SKM-1 treated with dmso at 0.1 percent for 144 hours (cell line): ENCODE measurements around the gene LRCH4.

Experiments used
- DNase-seq: peaks from one replicate; lab custom pipeline; 2025; ENCODE audit not compliant: unreplicated experiment; lab: John Stamatoyannopoulos, UW

Gene LRCH4, protein sequence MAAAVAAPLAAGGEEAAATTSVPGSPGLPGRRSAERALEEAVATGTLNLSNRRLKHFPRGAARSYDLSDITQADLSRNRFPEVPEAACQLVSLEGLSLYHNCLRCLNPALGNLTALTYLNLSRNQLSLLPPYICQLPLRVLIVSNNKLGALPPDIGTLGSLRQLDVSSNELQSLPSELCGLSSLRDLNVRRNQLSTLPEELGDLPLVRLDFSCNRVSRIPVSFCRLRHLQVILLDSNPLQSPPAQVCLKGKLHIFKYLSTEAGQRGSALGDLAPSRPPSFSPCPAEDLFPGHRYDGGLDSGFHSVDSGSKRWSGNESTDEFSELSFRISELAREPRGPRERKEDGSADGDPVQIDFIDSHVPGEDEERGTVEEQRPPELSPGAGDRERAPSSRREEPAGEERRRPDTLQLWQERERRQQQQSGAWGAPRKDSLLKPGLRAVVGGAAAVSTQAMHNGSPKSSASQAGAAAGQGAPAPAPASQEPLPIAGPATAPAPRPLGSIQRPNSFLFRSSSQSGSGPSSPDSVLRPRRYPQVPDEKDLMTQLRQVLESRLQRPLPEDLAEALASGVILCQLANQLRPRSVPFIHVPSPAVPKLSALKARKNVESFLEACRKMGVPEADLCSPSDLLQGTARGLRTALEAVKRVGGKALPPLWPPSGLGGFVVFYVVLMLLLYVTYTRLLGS

DNA sequence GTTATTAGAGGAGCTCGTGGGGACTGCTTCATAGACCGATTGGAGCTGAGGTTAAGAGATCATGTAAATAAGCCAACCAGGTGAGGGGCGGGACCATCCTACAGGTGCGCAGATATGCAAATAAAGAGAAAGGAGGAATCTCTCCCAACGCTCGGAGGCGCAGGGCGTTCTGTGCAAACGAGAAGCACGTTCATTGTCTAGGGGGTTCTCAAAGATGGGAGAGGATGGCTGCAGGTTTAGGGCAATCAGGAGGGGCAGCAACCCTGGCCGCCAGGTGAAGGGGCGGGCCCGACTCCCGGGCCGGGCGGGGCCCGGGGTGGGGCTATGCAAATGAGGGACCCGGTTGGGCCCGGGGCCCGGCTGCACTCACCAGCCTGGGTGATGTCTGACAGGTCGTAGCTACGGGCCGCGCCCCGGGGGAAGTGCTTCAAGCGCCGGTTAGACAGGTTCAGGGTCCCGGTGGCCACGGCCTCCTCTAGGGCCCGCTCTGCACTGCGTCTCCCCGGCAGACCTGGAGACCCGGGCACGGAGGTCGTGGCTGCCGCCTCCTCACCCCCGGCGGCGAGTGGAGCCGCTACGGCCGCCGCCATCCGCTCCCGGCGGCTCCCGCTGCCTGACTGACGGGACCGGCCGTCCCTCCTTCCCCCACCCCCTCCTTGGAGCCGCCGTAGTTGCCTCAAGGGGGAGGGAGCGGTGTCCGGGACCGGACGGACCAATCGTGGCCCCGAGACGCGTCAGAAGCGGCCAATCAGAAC lies at the start of gene LRCH4:
LRCH4 (minus strand) TSS at position 619 of the 755 bp plus-strand sequence; CDS start at position 590, 29 bp downstream.
- DNase-seq, result peak; percentile 10

DNA sequence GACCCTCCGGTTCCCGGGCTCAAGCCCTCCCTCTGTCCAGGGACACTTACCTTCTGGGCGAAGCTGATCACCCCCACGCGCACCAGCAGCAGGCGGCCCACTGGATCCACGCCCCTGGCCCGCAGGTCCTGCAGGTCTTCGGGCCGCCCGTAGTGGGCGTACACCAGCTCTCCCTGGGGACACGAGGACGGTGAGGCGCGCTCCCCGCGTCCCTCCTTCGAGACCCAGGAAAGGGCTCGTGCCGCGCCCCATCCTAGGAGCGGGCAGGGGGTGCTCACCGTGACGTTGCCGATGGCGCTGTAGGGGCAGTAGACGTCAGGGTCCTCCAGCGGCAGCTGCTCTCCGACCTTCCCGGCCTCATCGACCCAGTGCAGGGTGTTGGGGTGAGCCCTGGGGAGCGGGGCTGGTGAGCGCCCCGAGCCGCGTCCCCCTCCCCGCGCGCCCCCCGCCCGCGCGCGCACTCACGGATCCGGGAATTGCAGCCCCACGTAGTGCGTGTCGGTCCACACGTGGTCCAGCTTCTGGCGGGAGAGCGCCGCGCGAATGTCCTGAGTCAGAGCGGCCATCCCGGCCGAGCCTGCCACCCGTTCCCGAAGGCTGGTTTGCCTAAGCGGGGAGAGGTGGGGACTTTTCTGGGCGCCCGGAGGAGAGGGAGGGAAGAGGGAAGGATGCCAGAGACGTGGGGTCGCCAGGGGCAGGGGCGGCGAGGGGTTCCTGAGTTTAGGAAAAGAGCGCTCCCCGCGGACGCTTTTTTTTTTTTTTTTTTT lies 47.2 kb upstream of the LRCH4 start:
- DNase-seq, result peak; percentile 40

DNA sequence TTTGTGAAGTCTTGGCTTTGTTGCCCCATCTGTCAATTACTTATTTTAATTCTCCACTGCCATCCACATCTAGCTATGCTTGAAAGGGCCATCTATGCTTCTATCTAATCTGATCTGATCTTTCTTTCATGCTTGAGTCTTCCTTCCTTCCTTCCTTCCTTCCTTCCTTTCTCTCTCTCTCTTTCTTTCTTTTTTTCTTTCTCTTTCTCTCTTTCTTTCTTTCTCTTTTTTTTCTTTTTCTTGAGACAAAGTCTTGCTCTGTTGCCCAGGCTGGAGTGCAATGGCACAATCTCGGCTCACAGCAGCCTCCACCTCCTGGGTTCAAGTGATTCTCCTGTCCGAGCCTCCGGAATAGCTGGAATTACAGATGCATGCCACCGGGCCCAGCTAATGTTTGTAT lies 44.1 kb upstream of the LRCH4 start:
- DNase-seq, result no peak

DNA sequence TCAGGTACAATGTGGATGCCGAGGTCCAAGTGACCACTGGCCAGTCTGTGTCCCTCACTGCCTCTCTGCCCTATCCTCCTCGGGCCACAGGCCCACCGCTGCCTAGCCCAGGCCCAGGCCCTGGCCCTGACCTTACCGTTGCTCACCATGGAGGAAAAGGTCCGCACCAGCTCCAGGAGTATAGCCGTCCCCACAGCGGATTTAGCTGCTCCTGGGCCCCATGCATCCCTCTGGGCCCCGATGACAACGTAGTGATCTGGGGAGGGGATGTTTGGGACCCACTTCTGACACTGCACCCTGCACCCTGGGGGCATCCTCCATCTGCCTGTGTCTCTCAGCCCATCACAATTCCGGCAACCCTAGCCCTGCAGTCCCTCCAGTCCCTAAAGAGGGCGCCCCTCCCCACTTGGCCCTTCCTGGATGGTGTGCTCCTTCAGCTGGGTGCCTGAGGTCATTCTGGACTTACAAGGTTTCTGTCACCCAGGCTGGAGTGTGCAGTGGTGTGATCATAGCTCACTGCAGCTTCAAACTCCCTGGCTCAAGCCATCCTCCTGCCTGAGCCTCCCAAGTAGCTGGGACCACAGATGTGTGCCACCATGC lies 43.3 kb upstream of the LRCH4 start:
- peak; percentile 45 for DNase-seq

DNA sequence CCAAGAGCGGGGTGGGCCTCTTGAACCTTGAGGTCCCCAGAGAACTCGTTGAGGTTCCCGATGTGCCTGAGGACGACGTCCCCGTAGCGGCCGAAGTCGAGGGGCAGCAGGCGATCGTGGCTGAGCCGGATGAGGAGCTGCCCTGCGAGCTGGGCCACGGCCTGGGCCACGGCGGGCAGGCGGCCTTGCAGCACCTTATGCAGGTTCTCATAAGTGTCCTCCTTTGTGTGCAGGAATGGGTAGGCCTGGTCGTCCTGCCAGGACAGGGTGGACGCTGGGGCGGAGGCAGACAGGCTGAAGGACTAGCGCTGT lies 41.3 kb upstream of the LRCH4 start:
- no peak for DNase-seq

DNA sequence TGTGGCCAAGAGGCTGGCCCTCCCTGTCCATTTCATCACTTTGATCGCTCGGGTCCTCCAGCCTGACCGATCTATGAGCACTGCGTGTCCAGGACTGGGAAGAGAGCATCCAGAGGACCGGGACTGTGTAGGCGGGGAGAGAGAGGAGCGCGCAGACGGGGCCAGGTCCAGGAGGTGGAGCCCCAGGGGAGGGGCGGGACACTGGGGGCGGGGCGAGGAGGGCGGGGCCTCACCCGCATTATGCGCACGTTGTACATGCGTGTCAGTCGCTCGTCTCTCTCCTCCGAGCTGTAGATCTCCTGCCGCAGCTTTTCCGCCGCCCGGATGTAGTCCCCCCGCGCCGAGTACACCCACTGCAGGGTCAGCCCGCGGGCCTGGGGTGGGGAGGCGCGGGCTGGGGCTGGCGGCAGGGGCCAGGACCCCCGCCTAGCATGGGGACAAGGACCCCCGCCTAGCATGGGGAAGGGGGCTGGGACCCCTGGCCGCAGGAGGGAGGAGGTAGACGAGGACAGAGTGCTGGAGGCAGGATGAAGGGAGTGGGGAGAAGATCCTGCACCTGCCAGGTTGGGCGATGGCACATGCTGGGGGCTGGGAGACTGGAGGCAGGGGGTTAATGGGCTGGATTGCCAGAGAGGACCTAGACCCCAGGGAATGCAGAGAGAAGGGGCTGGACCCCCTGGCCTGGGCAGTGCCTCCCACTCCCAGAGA lies 40.8 kb upstream of the LRCH4 start:
- peak; percentile 26 for DNase-seq

DNA sequence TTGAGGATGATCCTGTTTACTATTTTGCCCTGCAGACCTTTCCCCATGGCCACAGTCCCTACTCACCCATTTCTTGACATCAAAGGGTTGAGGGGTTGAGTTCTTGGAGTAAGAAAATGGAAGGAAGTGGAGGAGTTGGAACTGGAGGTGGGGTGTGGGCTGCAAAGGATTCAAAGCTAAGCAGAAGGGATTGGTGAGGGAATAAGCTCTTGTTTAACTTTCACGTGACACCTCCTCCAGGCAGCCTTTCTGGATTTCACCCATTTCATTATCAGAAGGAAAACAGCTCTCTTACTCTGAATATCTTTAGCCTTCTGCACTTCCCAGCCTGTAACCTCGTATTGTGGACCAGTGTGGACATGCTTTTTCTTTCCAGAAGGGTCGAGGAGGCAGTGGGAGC lies 40.1 kb upstream of the LRCH4 start:
- no peak for DNase-seq

DNA sequence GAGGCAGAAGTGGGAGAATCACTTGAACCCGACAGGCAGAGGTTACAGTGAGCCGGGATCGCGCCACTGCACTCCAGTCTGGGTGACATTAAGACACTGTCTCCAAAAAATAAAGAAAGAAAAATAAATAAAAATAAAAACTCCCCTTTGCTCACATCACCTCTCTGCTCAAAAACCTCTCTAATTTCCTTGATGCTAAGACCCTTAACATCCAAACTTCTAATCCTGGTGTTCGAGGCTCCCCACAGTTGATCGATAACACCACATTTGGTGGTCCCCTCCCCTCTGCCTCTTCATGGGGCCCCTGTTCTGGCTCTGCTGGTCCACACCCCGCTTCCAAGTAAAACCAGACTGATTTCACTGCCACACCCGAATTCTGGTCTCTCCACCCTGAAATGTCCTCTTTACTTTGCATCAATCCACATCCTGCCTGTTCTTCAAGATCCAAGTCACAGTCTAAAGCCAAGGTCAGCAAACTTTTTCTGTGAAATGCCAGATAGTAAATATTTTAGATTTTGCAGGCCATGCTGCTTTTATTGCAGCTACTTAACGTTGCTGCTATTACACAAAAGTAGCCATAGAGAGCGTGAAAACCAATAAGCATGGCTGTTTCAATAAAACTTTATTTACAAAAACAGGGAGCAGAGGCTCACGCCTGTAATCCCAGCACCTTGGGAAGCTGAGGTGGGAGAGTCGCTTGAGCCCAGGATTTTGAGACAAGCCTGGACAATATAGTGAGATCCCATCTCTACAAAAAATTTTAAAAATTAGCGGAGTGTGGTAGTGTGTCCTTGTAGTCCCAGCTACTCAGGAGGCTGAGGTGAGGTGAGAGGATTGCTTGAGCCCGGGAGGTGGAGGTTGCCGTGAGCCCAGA lies 38.3 kb upstream of the LRCH4 start:
- DNase-seq, result no peak

DNA sequence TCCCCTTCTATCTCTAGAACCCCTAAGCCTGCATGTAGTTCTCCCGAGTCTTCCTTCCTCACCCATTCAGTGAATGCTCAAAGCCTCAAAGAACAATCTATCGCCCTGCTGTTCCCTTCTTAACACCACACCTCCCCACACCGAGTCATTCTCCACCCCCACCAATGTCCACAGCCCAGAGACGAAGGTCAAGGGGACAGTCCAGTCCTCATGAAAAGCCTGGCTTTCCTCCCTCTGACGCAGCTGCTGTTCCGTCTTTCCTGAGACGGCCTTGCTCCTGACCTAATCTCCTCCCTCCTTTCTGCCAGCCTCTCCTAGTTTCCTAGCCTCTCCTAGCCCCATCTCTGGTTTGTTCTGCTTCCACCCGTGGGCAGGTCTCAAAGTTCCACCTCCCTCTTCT lies 35.6 kb upstream of the LRCH4 start:
- DNase-seq, result no peak

DNA sequence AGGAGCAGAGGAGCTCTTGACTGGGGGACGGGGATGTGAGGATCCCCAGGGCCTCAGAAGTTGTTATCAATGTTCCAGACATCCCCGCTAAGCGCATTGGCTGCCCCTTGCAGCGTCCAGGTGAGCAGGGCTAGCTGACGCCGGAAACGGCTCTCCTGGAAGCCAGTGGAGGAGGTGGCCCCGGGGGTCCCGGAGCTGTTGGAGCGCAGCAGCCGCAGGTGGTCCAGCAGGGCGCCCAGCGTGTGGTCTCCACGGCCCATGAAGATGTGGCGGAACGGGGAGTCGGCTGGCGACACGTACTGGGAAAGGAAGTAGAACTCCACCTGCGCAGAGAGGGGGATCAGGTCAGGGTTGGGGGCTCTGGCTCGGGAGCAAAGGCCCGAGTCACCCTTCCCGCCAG lies 34.9 kb upstream of the LRCH4 start:
- no peak for DNase-seq

DNA sequence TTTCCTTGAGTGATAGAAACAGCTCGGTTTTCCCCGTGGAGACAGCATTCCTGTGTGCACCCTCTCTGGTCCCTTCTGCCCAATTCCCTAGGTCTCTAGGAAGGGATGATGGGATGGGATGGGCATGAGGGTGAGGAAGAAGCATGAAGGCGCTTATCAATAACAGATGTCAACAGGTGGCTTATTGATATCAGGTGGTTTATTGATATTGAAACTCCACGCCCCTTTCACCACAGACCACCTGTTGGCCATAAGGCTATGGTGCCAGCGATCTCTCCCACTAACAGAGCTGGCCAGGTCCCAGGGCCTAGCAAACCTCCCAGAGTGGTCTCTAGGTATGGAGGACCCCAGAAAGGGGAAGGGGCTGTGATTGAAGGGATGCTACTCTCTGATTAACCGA lies 34.3 kb upstream of the LRCH4 start:
- DNase-seq, result no peak

DNA sequence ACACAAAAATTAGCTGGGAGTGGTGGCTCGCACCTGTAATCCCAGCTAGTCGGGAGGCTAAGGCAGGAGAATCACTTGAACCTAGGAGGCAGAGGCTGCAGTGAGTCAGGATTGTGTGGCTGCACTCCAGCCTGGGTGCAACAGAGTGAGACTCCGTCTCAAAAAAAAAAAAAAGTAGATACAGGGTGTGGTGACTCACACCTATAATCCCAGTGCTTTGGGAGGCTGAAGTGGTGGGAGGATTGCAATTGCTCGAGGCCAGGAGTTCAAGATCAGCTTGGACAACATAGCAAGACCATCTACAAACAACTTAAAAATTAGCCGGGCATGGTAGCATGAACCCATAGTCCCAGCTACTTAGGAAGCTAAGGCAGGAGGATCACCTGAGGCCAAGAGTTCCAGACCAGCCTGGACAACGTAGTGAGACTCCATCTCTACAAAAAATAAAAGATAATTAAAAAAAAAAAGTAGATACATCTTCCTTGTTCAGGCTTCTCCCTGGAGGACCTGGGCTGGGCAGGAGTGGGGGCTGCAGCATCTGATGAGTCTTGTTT lies 28.5 kb upstream of the LRCH4 start:
- DNase-seq, result no peak

DNA sequence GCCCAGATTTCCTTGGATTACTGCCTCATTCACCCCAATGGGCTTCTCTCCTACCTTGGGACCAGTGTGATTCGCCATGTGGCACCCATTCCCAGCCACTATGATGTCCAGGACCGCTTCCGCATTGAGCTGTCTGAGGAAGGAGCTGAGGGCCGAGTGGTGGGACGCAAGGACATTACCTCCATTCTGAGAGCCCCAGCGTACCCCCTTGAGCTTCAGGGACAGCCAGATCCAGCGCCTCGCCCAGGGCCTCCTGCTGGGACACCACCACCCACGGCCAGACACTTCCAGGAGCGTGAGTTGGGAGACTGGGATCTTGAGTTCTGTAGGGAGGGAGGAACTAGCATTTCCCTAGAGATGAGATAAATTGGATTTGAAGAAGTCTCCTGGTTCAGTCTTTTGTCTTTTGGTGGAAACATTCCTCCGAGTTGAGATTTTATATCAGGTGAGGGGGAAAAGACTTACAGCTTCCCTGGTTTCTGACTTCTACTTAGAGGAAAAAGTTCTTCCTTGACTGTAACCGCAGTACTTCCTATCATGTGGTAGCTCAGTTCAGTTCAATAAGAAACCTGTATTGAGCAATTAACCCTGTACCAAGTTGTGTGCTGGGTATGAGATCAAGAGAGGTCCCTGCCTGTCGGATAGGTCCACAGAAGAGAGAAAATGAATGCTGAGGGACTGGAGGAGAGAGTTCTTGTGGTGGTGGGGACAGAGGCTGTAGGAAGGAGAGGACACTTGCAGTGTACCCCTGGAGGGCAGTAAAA lies 27.7 kb upstream of the LRCH4 start:
- peak; percentile 64 for DNase-seq

DNA sequence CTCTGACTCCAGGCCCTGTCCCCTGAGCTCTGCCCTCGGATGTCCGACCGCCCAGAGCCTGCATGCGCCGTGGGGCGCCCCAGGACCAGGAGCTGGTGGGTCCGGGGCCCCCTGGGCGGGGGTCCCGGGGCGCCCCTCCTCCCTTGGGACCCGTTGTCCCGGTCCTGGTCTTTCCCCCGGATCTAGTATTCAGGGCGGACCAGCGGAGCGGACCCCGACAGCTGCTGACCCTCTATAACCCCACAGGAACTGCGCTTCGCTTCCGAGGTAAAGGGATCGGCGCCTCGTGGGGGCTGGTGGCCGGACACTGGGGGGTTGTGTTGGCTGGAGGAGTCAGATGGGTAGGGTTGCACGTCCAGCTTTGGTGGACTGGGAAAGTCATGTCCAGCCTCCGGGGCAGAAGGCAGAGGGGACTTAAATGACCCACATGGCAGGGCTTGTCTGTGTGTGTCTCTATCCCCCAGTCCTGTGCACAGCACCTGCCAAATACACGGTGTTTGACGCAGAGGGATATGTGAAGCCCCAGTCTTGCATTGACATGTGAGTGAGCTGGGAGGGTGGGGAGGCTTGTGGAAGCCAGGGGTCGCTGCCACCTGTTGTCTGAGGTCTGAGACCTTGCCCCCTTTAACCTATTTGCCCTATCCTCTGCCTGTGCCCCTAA lies 26.9 kb upstream of the LRCH4 start:
- no peak for DNase-seq

DNA sequence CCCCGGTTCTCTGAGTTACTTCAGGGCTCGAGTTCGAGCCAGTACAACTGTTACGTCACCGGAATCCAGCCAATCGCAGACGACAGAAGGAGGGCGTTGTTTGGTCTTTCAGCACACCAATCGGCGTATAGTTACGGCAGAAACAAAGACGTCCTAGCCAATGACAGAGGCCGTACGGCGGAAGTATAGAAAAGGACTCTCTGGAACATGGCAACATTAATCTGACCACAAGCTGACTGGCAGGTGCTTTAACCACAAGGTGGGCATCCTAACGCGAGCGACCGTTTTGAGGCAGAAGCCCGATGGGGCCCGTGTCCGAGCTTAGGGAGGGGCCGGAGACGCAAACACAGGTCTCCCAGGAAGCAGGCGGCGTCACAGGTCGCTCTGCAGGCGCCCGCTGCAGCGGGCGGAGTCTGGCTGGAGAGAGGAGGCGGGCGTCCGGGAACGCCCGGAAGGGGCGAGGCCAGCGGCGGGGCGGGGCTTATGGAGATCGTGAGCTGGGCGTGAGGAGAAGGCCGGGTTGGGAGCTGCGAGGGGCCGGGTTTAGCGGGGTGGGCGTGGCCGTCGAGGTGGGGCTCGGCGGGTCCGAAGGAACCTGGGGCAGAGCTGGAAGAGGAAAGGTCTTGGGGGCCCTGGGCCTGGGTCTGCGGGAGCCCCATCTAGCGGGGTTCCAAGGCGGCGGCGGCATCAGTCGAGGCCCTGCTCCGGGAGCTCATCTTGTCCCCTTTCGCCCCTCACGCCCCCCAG lies 26.2 kb upstream of the LRCH4 start, which contains the start of gene MOSPD3:
MOSPD3 (plus strand) TSS at position 558 of the 747 bp plus-strand sequence. CDS start 252 bp downstream, outside the sequence.
- DNase-seq, result peak; percentile 99

DNA sequence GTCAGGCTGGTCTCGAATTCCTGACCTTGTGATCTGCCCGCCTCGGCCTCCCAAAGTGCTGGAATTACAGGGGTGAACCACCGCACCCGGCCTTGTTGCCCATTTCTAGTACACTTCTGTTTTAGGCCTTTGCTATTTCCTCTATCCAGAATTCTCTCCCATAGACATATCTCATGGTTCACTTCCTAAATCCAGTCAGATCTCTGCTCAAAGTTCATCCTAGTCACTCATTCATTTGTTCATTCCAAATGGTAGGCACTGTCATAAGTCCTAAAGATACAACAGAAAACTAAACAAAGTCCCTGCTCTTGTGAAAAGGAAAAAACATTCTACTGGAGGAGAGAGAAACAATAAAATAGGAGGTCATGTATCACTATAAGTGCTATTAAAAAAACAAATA lies 24.0 kb upstream of the LRCH4 start:
- DNase-seq, result no peak

DNA sequence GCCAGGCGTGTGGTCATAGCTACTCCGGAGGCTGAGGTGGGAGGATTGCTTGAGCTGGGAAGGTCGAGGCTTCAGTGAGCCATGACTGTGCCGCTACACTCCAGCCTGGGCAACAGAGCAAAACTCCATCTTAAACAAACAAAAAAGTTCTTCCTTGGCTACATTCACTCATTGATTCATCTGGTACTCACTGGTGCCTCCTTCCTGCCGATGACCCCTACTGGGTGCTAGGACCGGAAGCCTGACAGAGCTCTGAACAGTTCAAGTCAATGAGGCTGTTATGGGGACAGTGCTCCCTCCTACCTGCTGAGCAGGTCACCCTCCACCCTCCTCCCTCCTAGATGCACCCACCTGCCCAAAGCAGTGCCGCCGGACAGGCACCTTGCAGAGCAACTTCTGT lies 21.2 kb upstream of the LRCH4 start:
- no peak for DNase-seq
